Measurements from ENCODE around the gene IRF8. TPM values are rescaled to one million over a fixed set of nuclear protein-coding genes. Genes with fewer than 3 reads are reported as not detected.

IRF8 gene
- total and polyA plus RNA-seq, 2 of the 4 experiments (the other 2 are of a cell fraction): not detected

DNA sequence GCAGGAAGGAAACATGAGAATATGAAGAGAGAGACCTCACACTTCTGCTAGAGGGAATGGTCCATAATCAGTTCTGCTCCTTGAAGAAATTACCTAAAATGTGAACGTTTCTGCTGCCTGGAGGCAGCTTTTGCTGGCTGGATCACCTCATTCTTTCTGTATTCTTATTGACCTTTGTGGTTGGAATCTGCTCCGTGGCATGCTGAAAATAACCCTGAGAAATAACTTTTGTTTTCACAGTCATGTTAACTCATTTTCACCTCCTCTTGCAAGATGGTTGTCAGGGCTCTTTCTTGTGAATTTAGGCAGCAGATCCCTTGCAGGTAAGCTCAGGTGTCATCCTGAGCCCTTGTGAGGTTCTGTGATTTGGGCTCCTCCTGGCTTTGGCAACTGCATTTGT is 70.2 kb downstream of the IRF8 start:
- dilution Hi-C loops (cut with HindIII; ENCODE audit: low sequenced_read_pairs, unreplicated experiment) (no loop called here), intact Hi-C loops (cut with micrococcal nuclease) (no loop called here), in situ Hi-C loops (cut with MboI; ENCODE audit: low sequenced_read_pairs) (no loop called here)
- Histone ChIP-seq H3K79me1 (ENCODE audit: low read depth in 1 of 2, low read length in 2 of 2) (no peaks in the 10 kb centered on the region), H2BK15ac (ENCODE audit: low read depth, low read length) (no peak overlapping the region), H3K9me3 (ENCODE audit: control insufficient read depth, insufficient read depth, low read length) (peaks cover 7% of the 10 kb centered on the region; the same call in 1 of the 2 replicates), H4K91ac (ENCODE audit: insufficient read depth, low read depth, low read length) (no peak overlapping the region), H4K20me1 (ENCODE audit: insufficient read depth, low read length) (no peaks in the 10 kb centered on the region), H3K18ac (ENCODE audit: low read depth, low read length) (no peak overlapping the region), H3K56ac (ENCODE audit: extremely low read depth, insufficient read depth, low read length) (no peak overlapping the region), H3K27me3 (ENCODE audit: control insufficient read depth, insufficient read depth, low read length) (peaks cover 39% of the 10 kb centered on the region), H3K23ac (ENCODE audit: low read depth, low read length) (no peak overlapping the region), H4K8ac (ENCODE audit: low read depth in 2 of 2, low read length in 2 of 2) (no peak overlapping the region), H3K4me1 (ENCODE audit: control insufficient read depth, insufficient read depth, low read length) (peaks cover 6% of the 10 kb centered on the region; the same call in 1 of the 2 replicates), H3K27ac (ENCODE audit: insufficient read depth, low read length) (no peak overlapping the region), H2AK9ac (replicated peaks; ENCODE audit: low read depth, low read length, poor library complexity) (no peak overlapping the region), H2AFZ (replicated peaks; ENCODE audit: low read length, poor library complexity) (no peak overlapping the region), H3K9ac (ENCODE audit: low read depth, low read length) (no peak overlapping the region), H4K5ac (ENCODE audit: low read depth, low read length) (no peak overlapping the region), H3K9me1 (ENCODE audit: insufficient read depth, low read length) (0 out of 2 replicates have a peak, but pooled peaks cover 2% of the 10 kb centered on the region), H2BK120ac (ENCODE audit: low read depth, low read length) (no peak overlapping the region), H3K36me3 (ENCODE audit: control insufficient read depth, insufficient read depth, low read length) (no peaks in the 10 kb centered on the region), H2BK20ac (ENCODE audit: low read depth, low read length) (no peak overlapping the region), H3K4ac (ENCODE audit: low read depth, low read length) (no peak overlapping the region), H2BK5ac (ENCODE audit: low read depth, low read length, poor library complexity, severe bottlenecking) (no peak overlapping the region), H2AK5ac (ENCODE audit: low read depth, low read length) (no peak overlapping the region), H3K4me3 (ENCODE audit: insufficient read depth, low read depth, low read length) (no peak overlapping the region), H3K4me2 (ENCODE audit: low read depth, low read length) (peak overlapping the region; percentile 38; the same call in 1 of the 2 replicates), H3K14ac (replicated peaks; ENCODE audit: low read depth, low read length) (no peak overlapping the region)
- peak; percentile 49 for ATAC-seq (ENCODE audit: low read depth)
- TF ChIP-seq SMC3 (IDR thresholded peaks at IDR 0.05; ENCODE audit: low read depth, low read length) (no peak), MXI1 (IDR thresholded peaks at IDR 0.05; ENCODE audit: borderline replicate concordance, low read depth, low read length) (no peak), POLR2A (IDR thresholded peaks at IDR 0.05; ENCODE audit: low read depth, low read length) (no peak), CEBPB (IDR thresholded peaks at IDR 0.05; ENCODE audit: low read depth, low read length) (no peak), MAFK (IDR thresholded peaks at IDR 0.05; ENCODE audit: low read depth, low read length) (no peak), NFE2L2 (IDR thresholded peaks at IDR 0.05; ENCODE audit: low read depth, low read length) (no peak), FOS (IDR thresholded peaks at IDR 0.05; ENCODE audit: low read depth, low read length) (no peak), CHD1 (IDR thresholded peaks at IDR 0.05; ENCODE audit: low read depth, low read length) (no peak), RFX5 (IDR thresholded peaks at IDR 0.05; ENCODE audit: low read depth, low read length) (no peak), RAD21 (IDR thresholded peaks at IDR 0.05; ENCODE audit: low read length) (no peak), MAZ (IDR thresholded peaks at IDR 0.05; ENCODE audit: borderline replicate concordance, low read depth, low read length) (no peak), RCOR1 (IDR thresholded peaks at IDR 0.05; ENCODE audit: insufficient replicate concordance, low read length) (no peak), BHLHE40 (IDR thresholded peaks at IDR 0.05; ENCODE audit: low read depth, low read length) (no peak)
- TF ChIP-seq, protein P1, sequence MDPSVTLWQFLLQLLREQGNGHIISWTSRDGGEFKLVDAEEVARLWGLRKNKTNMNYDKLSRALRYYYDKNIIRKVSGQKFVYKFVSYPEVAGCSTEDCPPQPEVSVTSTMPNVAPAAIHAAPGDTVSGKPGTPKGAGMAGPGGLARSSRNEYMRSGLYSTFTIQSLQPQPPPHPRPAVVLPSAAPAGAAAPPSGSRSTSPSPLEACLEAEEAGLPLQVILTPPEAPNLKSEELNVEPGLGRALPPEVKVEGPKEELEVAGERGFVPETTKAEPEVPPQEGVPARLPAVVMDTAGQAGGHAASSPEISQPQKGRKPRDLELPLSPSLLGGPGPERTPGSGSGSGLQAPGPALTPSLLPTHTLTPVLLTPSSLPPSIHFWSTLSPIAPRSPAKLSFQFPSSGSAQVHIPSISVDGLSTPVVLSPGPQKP (IDR thresholded peaks at IDR 0.05; ENCODE audit: borderline replicate concordance, low read depth, low read length): no peak
- TF ChIP-seq, protein P2, sequence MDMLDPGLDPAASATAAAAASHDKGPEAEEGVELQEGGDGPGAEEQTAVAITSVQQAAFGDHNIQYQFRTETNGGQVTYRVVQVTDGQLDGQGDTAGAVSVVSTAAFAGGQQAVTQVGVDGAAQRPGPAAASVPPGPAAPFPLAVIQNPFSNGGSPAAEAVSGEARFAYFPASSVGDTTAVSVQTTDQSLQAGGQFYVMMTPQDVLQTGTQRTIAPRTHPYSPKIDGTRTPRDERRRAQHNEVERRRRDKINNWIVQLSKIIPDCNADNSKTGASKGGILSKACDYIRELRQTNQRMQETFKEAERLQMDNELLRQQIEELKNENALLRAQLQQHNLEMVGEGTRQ (IDR thresholded peaks at IDR 0.05; ENCODE audit: low read depth, low read length): no peak
- TF ChIP-seq, protein P3, sequence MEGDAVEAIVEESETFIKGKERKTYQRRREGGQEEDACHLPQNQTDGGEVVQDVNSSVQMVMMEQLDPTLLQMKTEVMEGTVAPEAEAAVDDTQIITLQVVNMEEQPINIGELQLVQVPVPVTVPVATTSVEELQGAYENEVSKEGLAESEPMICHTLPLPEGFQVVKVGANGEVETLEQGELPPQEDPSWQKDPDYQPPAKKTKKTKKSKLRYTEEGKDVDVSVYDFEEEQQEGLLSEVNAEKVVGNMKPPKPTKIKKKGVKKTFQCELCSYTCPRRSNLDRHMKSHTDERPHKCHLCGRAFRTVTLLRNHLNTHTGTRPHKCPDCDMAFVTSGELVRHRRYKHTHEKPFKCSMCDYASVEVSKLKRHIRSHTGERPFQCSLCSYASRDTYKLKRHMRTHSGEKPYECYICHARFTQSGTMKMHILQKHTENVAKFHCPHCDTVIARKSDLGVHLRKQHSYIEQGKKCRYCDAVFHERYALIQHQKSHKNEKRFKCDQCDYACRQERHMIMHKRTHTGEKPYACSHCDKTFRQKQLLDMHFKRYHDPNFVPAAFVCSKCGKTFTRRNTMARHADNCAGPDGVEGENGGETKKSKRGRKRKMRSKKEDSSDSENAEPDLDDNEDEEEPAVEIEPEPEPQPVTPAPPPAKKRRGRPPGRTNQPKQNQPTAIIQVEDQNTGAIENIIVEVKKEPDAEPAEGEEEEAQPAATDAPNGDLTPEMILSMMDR (conservative IDR thresholded peaks at IDR 0.05; ENCODE audit: low read depth, low read length): no peak
- ChIA-PET CTCF (no interaction called here), POLR2A (ENCODE audit: unreplicated experiment) (no interaction called here)
- peak; percentile 47 for DNase-seq
- no TSS peak for BruUV-seq (replicated peaks)
- 0% methylated on average over 1 of the region's 2 CpGs; no CpG with 5 or more reads in 1 of the 2 experiments for WGBS, 2 experiments (ENCODE audit: extremely low coverage in 2 of 2, insufficient read length in 1 of 2)
